GM12873 (cell line): ENCODE measurements around the gene ETV6.

Source experiments
- TF ChIP-seq, protein P1 (sequence below): IDR thresholded peaks from 2 replicates; pipeline ENCODE4 v1.5.1; 2012; ENCODE audit warnings: low read depth, mild to moderate bottlenecking, moderate library complexity, low read length, control low read depth; ENCODE audit not compliant: insufficient read depth; ENCODE audit errors: missing control alignments

Gene ETV6

DNA sequence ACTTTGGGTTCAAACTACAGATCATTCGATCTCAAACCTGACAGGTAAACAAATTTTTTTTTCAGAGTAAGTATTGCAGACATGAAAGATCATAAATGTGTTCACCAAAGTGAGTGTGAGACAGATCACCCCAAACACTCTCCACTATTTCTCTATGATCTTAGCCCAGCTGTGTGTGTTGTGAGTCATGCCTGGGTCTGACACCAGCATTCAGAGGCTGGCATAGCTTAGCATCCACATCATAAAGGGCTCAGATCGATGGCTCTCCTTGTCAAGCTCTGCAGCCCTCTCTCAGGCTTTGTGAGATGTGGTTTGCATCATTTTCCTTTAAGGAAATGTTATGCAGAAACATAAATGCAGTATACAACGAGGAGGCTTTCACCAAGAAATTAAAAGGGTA, 164.9 kb downstream of the ETV6 start:
- TF ChIP-seq, protein P1, sequence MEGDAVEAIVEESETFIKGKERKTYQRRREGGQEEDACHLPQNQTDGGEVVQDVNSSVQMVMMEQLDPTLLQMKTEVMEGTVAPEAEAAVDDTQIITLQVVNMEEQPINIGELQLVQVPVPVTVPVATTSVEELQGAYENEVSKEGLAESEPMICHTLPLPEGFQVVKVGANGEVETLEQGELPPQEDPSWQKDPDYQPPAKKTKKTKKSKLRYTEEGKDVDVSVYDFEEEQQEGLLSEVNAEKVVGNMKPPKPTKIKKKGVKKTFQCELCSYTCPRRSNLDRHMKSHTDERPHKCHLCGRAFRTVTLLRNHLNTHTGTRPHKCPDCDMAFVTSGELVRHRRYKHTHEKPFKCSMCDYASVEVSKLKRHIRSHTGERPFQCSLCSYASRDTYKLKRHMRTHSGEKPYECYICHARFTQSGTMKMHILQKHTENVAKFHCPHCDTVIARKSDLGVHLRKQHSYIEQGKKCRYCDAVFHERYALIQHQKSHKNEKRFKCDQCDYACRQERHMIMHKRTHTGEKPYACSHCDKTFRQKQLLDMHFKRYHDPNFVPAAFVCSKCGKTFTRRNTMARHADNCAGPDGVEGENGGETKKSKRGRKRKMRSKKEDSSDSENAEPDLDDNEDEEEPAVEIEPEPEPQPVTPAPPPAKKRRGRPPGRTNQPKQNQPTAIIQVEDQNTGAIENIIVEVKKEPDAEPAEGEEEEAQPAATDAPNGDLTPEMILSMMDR: no peak

DNA sequence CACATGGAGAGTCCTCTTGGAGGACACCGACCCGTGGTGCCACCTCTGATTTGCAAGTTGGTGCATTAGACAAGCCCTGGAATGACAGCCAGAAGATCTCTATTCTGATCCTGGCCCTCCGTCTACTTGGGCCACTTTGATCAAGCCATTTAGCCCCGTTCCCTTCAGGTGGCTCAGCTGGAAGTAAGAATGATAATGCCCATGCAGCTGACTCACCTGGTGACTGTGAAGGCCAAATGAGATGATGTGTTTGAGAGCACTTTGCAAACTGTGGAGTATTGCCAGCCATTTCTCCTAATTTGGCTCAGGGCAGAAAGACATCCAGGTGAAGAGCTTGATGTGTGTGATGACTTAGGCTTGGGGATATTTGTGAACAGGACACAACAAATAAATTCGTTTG, 165.9 kb downstream of the ETV6 start:
- TF ChIP-seq, protein P1: no peak

DNA sequence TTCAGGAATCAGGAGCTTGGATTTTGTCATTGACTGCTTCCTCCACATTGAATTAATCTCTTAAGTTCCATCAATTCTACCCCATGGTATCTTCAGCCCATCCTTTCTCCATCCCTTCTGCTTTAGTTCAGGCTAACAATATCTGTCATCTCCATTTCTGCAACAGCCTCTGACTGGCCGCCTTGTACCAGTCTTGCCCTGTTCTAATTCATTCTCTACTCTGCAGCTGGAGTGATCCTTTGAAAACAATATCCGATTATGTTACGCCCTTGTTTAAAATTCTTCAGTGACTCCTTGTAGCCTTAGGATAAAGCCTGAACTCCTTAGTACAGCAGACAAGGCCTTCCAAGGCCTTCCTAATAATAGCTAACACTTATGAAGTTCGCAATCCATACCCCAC, 170.2 kb downstream of the ETV6 start:
- TF ChIP-seq, protein P1: no peak

DNA sequence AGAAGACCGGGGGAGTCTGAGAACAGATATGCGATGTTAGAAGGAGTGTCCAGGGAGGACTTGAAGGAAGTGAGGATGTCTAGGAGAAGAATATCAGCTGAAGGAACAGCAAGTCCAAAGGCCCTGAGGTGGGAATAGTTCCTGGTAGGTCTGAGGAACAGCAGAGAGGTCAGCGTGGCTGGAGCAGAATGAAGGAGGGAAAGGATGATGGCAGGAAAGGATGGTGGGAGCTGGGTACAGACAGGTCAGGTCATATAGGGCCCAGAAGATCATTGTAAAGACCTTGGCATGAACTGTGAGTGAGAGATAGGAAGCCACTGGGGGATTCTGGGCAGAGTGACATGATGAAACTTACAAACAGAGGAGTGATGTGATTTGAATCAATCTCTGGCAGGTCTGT, 171.0 kb downstream of the ETV6 start:
- TF ChIP-seq, protein P1: no peak

DNA sequence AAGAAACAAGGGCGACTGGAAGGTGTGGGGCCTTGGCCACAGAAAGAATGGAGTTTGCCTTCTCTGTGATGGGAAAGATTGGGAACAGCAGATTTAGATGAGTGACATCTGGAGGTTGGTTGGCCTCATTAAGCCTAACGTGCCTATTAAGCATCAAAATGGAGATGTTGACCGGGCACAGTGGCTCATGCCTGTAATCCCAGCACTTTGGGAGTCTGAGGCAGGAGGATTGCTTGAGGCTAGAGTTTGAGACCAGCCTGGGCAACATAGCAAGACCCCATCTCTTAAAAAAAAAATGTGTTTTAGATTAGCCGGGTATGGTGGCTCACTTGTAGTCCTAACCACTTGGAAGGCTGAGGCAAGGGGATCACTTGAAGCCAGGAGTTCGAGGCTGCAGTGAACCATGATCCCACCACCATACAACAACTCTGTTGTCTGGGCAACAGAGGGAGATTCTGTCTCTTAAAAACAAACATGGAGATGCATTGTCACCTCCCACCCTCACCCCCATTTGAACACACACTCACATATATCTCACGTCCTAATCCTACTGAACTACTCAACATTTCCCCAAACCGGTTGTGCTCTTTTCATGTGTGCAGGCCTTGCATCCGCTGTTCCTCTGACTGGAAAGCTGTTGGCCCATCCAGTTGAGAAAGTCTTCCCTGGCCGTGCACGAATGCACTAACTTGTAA, 172.1 kb downstream of the ETV6 start:
- TF ChIP-seq, protein P1: no peak

DNA sequence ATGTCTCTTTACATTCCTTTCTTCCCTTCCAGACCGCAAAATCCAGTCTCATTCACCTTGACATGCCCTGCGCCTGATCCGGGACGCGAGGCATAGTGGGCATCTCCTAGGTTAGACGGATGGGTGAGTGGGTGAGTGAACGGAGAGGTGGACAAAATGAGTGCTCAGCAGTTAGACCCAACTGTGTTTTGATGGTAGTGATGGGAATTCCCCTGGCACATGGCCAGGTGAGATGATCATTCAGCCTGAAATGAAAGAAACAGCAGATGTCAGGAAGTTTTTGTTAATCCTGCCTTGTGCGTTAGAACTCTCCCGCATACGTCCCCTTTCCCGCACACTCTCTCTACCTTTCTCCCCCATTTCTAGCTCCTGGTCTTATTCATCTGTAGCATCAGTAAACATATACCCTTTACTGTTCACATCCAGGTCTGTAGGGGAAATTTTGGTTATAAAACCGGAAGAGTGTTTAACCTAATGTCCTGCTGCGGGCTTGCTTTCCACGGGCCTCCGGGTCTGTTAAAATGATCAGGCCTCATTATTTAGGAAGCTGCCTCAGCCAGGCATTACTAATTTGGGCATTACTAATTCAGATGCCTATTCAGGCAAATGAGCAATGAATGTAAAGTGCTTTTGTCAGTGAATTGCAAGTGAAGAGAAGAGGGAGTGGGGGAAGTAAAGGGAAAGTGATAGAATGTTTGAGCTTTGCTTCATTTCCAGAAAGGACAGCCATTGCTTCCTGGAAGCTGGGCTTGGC, 172.8 kb downstream of the ETV6 start:
- TF ChIP-seq, protein P1: no peak

DNA sequence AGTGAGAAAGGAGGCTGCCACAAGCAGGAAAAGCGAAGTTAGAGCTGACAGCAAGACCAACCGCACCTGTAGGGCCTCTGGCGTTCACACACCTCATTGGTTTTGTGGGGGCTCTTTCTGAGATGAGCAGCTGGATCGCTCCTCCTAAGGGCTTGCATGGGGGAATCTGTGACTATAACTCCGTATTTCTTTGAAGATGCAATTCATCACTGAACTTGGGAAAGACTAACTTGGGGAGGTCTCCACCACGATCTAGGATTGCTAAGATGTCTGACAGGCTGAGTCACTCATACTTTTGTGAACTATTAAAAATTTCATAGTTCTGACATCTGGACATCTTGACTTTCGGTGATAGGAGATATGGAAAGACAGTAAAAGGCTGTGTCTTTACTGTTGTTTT, 173.6 kb downstream of the ETV6 start:
- TF ChIP-seq, protein P1: no peak
